HUES64 (cell line): ENCODE results near the gene ANKRD28.

Experiments used
- H3K27ac ChIP-seq: 2 replicates; pipeline ENCODE4 v1.7.0; 2013; ENCODE audit warnings: low read depth, low read length, inconsistent platforms
- H3K27me3 ChIP-seq: 2 replicates; pipeline ENCODE4 v1.6.1; 2013; ENCODE audit warnings: mild to moderate bottlenecking, low read length; ENCODE audit not compliant: insufficient read depth
- H3K36me3 ChIP-seq: 2 replicates; pipeline ENCODE4 v1.6.1; 2013; ENCODE audit warnings: mild to moderate bottlenecking, low read length; ENCODE audit not compliant: insufficient read depth
- H3K4me1 ChIP-seq: 2 replicates; pipeline ENCODE4 v1.6.1; 2013; ENCODE audit warnings: mild to moderate bottlenecking, low read length, moderate library complexity; ENCODE audit not compliant: insufficient read depth
- H3K4me3 ChIP-seq: 2 replicates; pipeline ENCODE4 v1.5.1; 2013; ENCODE audit warnings: mild to moderate bottlenecking, low read length, moderate library complexity
- H3K9ac ChIP-seq: 2 replicates; pipeline ENCODE4 v1.6.1; 2013; ENCODE audit warnings: mild to moderate bottlenecking, low read depth, low read length
- H3K9me3 ChIP-seq: 2 replicates; pipeline ENCODE4 v1.6.1; 2013; ENCODE audit warnings: low read depth, low read length; ENCODE audit not compliant: insufficient read depth
- WGBS: fragments of 150-250, 120-280 bp; methylation state at CpG from one replicate; pipeline ENCODE4 v1.1.7; 2013; ENCODE audit warnings: missing lambda C conversion rate; 5-methylcytosine and 5-hydroxymethylcytosine counted together

The ANKRD28 gene

GRCh38 chr3:15769256-15769915 is 28.4 kb downstream of the ANKRD28 start:
- Histone ChIP-seq H3K4me1 (peaks cover 6% of the 10 kb centered on the region; the same call in 1 of the 2 replicates), H3K4me3 (no peak overlapping the region), H3K27ac (no peak overlapping the region), H3K27me3 (no peaks in the 10 kb centered on the region), H3K9me3 (no peaks in the 10 kb centered on the region), H3K9ac (no peak overlapping the region), H3K36me3 (peaks cover 6% of the 10 kb centered on the region)
- WGBS, result 100% methylated on average over 1 of the region's 2 CpGs

GRCh38 chr3:15768421-15769255 is 29.1 kb downstream of the ANKRD28 start:
- Histone ChIP-seq H3K9ac (no peak overlapping the region), H3K4me3 (no peak overlapping the region), H3K27me3 (no peaks in the 10 kb centered on the region), H3K4me1 (peaks cover 7% of the 10 kb centered on the region), H3K27ac (no peak overlapping the region), H3K36me3 (peaks cover 11% of the 10 kb centered on the region), H3K9me3 (no peaks in the 10 kb centered on the region)
- 93% methylated on average over 1 of the region's 5 CpGs for WGBS

DNA sequence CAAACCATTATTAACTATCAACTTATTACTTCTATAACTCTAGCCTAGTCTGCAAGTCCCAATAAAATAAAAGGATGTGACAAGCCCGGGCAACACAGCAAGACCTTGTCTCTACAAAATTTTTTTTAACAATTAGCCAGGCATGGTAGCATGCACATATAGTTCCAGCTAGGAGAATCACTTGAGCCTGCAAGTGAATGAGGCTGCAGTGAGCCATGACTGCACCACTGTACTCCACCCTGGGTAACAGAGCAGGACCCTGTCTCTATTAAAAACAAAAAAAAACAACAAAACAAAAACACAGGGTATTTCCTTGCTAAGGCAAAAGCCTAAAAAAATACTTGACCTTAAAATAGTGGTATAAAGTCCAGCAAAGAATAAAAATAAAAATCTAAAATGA is 31.4 kb downstream of the ANKRD28 start:
- H3K27ac ChIP-seq, result no peak overlapping the region
- 89% methylated on average over 1 of the region's 1 CpG for WGBS
- H3K4me3 ChIP-seq, result no peak overlapping the region
- peaks cover 14% of the 10 kb centered on the region for H3K4me1 ChIP-seq
- H3K27me3 ChIP-seq, result no peaks in the 10 kb centered on the region
- H3K9ac ChIP-seq, result no peak overlapping the region
- H3K36me3 ChIP-seq, result peaks cover 13% of the 10 kb centered on the region
- H3K9me3 ChIP-seq, result no peaks in the 10 kb centered on the region

DNA sequence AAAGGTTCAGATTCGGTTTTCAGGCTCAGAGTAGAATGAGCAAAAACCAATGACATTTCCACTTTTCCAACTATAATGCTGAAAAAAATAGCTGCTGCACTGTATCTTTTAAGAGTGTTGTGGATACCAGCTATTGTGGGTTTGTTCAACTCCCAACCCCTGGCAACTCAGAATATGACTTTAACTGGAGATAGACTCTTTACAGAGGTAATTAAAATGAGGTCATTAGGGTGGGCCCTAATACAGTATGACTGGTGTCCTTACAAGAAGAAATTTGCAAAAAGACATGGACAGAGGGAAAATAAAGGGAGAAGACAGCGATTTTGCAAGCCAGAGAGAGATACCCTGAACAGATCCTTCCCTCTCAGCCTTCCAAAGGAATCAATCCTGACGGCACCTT is 39.5 kb downstream of the ANKRD28 start:
- 92% methylated on average over 3 of the region's 3 CpGs for WGBS
- no peaks in the 10 kb centered on the region for H3K27me3 ChIP-seq
- no peak overlapping the region for H3K4me3 ChIP-seq
- no peaks in the 10 kb centered on the region for H3K36me3 ChIP-seq
- 0 out of 2 replicates have a peak overlapping the region, but pooled peaks have one; percentile 8 for H3K27ac ChIP-seq
- H3K9me3 ChIP-seq, result no peaks in the 10 kb centered on the region
- H3K9ac ChIP-seq, result no peak overlapping the region
- peaks cover 50% of the 10 kb centered on the region for H3K4me1 ChIP-seq

- H3K4me3 ChIP-seq, result no peak overlapping the region
- no peak overlapping the region; the same call in 1 of the 2 replicates for H3K27ac ChIP-seq
- WGBS, result 90% methylated on average over 1 of the region's 1 CpG
- no peak overlapping the region for H3K9ac ChIP-seq
- no peaks in the 10 kb centered on the region for H3K36me3 ChIP-seq
- peaks cover 50% of the 10 kb centered on the region for H3K4me1 ChIP-seq
- H3K9me3 ChIP-seq, result no peaks in the 10 kb centered on the region
- no peaks in the 10 kb centered on the region for H3K27me3 ChIP-seq
Measured at GRCh38 chr3:15757824-15758223, 40.0 kb downstream of the ANKRD28 start.

GRCh38 chr3:15756505-15756904 is 41.3 kb downstream of the ANKRD28 start:
- Histone ChIP-seq H3K27me3 (no peaks in the 10 kb centered on the region), H3K27ac (peak overlapping the region; percentile 54), H3K9me3 (no peaks in the 10 kb centered on the region), H3K4me3 (peak overlapping the region; percentile 19; the same call in 1 of the 2 replicates), H3K9ac (no peak overlapping the region; the same call in 1 of the 2 replicates), H3K36me3 (peaks cover 2% of the 10 kb centered on the region), H3K4me1 (peaks cover 50% of the 10 kb centered on the region)
- 36% methylated on average over 3 of the region's 3 CpGs for WGBS

DNA sequence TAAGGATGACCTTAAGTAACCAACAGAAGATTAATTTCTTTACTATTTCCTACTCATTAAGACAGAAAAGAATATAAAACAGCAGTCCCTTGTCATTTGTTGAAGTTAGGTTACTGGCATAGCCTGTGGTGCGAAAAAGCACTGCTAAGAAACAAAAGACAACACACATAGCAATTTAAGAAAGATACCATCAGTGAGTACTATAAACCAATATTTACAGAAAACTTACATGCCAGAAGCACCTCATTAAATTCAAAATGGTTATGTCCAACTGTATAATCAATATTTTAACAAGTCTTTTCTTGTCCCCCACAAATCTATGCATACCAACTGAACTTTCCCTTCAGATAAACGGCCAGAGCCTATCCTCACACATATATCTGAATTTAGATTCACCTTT is 42.0 kb downstream of the ANKRD28 start:
- H3K4me1 ChIP-seq, result peaks cover 50% of the 10 kb centered on the region
- H3K4me3 ChIP-seq, result peak overlapping the region; percentile 19; the same call in 1 of the 2 replicates
- no peaks in the 10 kb centered on the region for H3K9me3 ChIP-seq
- peaks cover 9% of the 10 kb centered on the region for H3K36me3 ChIP-seq
- H3K9ac ChIP-seq, result no peak overlapping the region
- 88% methylated on average over 2 of the region's 2 CpGs for WGBS
- H3K27ac ChIP-seq, result no peak overlapping the region
- H3K27me3 ChIP-seq, result no peaks in the 10 kb centered on the region

- Histone ChIP-seq H3K4me3 (no peak overlapping the region), H3K27ac (no peak overlapping the region), H3K9me3 (0 out of 2 replicates have a peak, but pooled peaks cover 5% of the 10 kb centered on the region), H3K9ac (no peak overlapping the region), H3K4me1 (peaks cover 50% of the 10 kb centered on the region), H3K36me3 (peaks cover 15% of the 10 kb centered on the region), H3K27me3 (no peaks in the 10 kb centered on the region)
- no CpG with 5 or more reads among the region's 1 CpG for WGBS
Measured at GRCh38 chr3:15755181-15755580, 42.6 kb downstream of the ANKRD28 start.

DNA sequence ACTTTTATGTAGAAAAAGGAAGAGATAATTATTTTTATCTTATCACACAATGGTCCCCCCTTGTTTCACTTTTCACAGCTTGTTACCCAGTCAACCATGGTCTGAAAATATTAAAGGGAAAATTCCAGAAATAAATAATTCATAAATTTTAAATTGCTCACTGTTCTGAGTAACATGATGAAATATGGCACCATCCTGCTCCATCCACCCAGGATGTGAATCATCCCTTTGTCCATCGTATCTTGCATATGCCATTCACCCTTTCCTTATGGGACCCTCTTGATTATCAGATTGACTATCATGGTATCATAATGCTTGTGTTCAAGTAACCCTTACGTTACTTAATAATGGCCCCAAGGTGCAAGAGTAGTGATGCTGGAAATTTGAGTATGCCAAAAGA is 43.7 kb downstream of the ANKRD28 start:
- no peaks in the 10 kb centered on the region for H3K27me3 ChIP-seq
- H3K4me1 ChIP-seq, result peaks cover 39% of the 10 kb centered on the region
- H3K9ac ChIP-seq, result no peak overlapping the region
- H3K27ac ChIP-seq, result no peak overlapping the region
- peaks cover 25% of the 10 kb centered on the region for H3K36me3 ChIP-seq
- H3K9me3 ChIP-seq, result 0 out of 2 replicates have a peak, but pooled peaks cover 5% of the 10 kb centered on the region
- WGBS, result 88% methylated on average over 2 of the region's 2 CpGs
- H3K4me3 ChIP-seq, result no peak overlapping the region

GRCh38 chr3:15753056-15753710 is 44.6 kb downstream of the ANKRD28 start:
- H3K27me3 ChIP-seq, result no peaks in the 10 kb centered on the region
- peaks cover 31% of the 10 kb centered on the region for H3K36me3 ChIP-seq
- peaks cover 31% of the 10 kb centered on the region for H3K4me1 ChIP-seq
- no peak overlapping the region for H3K27ac ChIP-seq
- 91% methylated on average over 5 of the region's 5 CpGs for WGBS
- H3K9me3 ChIP-seq, result 0 out of 2 replicates have a peak, but pooled peaks cover 5% of the 10 kb centered on the region
- no peak overlapping the region for H3K9ac ChIP-seq
- H3K4me3 ChIP-seq, result no peak overlapping the region

- no peak overlapping the region for H3K9ac ChIP-seq
- H3K27me3 ChIP-seq, result no peaks in the 10 kb centered on the region
- peaks cover 9% of the 10 kb centered on the region for H3K4me1 ChIP-seq
- WGBS, result no CpG with 5 or more reads among the region's 2 CpGs
- no peak overlapping the region for H3K27ac ChIP-seq
- no peak overlapping the region for H3K4me3 ChIP-seq
- H3K9me3 ChIP-seq, result 0 out of 2 replicates have a peak, but pooled peaks cover 7% of the 10 kb centered on the region
- H3K36me3 ChIP-seq, result peaks cover 39% of the 10 kb centered on the region
Measured at GRCh38 chr3:15750879-15751278, 46.9 kb downstream of the ANKRD28 start.
